IMR-90 (cell line): ENCODE measurements around the gene MRPL1. TPM values are rescaled to one million over a fixed set of nuclear protein-coding genes. Genes with fewer than 3 reads are reported as not detected.
A peak's percentile ranks its signal among the peaks of the same experiment; 100 is the strongest.

Source experiments
- ATAC-seq: fragments of 200-7000 bp; cut with Tn5 transposase; 2 replicates; pipeline ENCODE4 v1.9.1; 2020; ENCODE audit warnings: low read depth, mild to moderate bottlenecking, moderate library complexity
- BruUV-seq: library from RNA; stranded (reverse); fragments of 400-500 nt; replicated peaks from 2 replicates; lab custom pipeline; 2021; lab: Mats Ljungman, UMichigan
- CTCF ChIA-PET: fragments of 300-600 bp; formaldehyde crosslinking; extraction: SDS; loops from one replicate; lab custom pipeline; 2021; ENCODE audit warnings: antibody characterized with exemption; lab: Yijun Ruan, JAX
- POLR2A ChIA-PET: fragments of 300-600 bp; sonication (Branson Sonifier 250); formaldehyde crosslinking; loops from one replicate; lab custom pipeline; 2022; ENCODE audit warnings: antibody characterized with exemption; ENCODE audit not compliant: unreplicated experiment; lab: Charles Lee
- DNase-seq: peaks from one replicate; pipeline ENCODE4 v3.0.0; 2013
- H2AFZ ChIP-seq: replicated peaks from 2 replicates; pipeline ENCODE3; 2013; ENCODE audit warnings: low read length, mild to moderate bottlenecking; ENCODE audit not compliant: poor library complexity
- H2AK5ac ChIP-seq: 2 replicates; pipeline ENCODE4 v1.6.1; 2013; ENCODE audit warnings: low read depth, low read length, inconsistent platforms
- H2AK9ac ChIP-seq: replicated peaks from 2 replicates; pipeline ENCODE3; 2013; ENCODE audit warnings: mild to moderate bottlenecking, low read depth, low read length, moderate library complexity; ENCODE audit not compliant: poor library complexity
- H2BK120ac ChIP-seq: 2 replicates; pipeline ENCODE4 v1.6.1; 2013; ENCODE audit warnings: low read depth, low read length, inconsistent platforms
- H2BK15ac ChIP-seq: 3 replicates; pipeline ENCODE4 v1.6.1; 2013; ENCODE audit warnings: low read depth, low read length, inconsistent platforms
- H2BK20ac ChIP-seq: 2 replicates; pipeline ENCODE4 v1.6.1; 2013; ENCODE audit warnings: low read depth, mild to moderate bottlenecking, inconsistent platforms, low read length, moderate library complexity
- H2BK5ac ChIP-seq: 2 replicates; pipeline ENCODE4 v1.6.1; 2013; ENCODE audit warnings: mild to moderate bottlenecking, low read depth, low read length, inconsistent platforms; ENCODE audit not compliant: poor library complexity, severe bottlenecking
- H3K14ac ChIP-seq: replicated peaks from 2 replicates; pipeline ENCODE4 v1.6.1; 2013; ENCODE audit warnings: low read depth, low read length, inconsistent platforms
- H3K18ac ChIP-seq: 2 replicates; pipeline ENCODE4 v1.6.1; 2013; ENCODE audit warnings: low read depth, low read length, control low read depth
- H3K23ac ChIP-seq: 2 replicates; pipeline ENCODE4 v1.6.1; 2013; ENCODE audit warnings: low read depth, low read length, inconsistent platforms
- H3K27ac ChIP-seq: 2 replicates; pipeline ENCODE4 v1.5.1; 2013; ENCODE audit warnings: mild to moderate bottlenecking, control low read depth, low read length; ENCODE audit not compliant: insufficient read depth
- H3K27me3 ChIP-seq: 2 replicates; pipeline ENCODE4 v1.6.1; 2013; ENCODE audit warnings: low read length; ENCODE audit not compliant: control insufficient read depth, insufficient read depth
- H3K36me3 ChIP-seq: 2 replicates; pipeline ENCODE4 v1.6.1; 2013; ENCODE audit warnings: low read length, mixed read lengths; ENCODE audit not compliant: control insufficient read depth, insufficient read depth
- H3K4ac ChIP-seq: 2 replicates; pipeline ENCODE4 v1.6.1; 2013; ENCODE audit warnings: low read depth, low read length, inconsistent platforms
- H3K4me1 ChIP-seq: 2 replicates; pipeline ENCODE4 v1.6.1; 2013; ENCODE audit warnings: low read length, mixed read lengths; ENCODE audit not compliant: control insufficient read depth, insufficient read depth
- H3K4me2 ChIP-seq: 2 replicates; pipeline ENCODE4 v1.6.1; 2013; ENCODE audit warnings: low read depth, mild to moderate bottlenecking, control low read depth, low read length, moderate library complexity
- H3K4me3 ChIP-seq: 2 replicates; pipeline ENCODE4 v1.5.1; 2013; ENCODE audit warnings: low read depth, mild to moderate bottlenecking, control low read depth, low read length, moderate library complexity; ENCODE audit not compliant: insufficient read depth
- H3K56ac ChIP-seq: 2 replicates; pipeline ENCODE4 v1.6.1; 2013; ENCODE audit warnings: low read length, inconsistent platforms; ENCODE audit not compliant: insufficient read depth; ENCODE audit errors: extremely low read depth
- H3K79me1 ChIP-seq, 2 experiments: 2 replicates each; pipeline ENCODE4 v1.6.1; 2013; ENCODE audit warnings: low read length in 2 of 2, inconsistent platforms in 1 of 2, low read depth in 1 of 2
- H3K9ac ChIP-seq: 2 replicates; pipeline ENCODE4 v1.6.1; 2013; ENCODE audit warnings: low read depth, low read length, control low read depth
- H3K9me1 ChIP-seq: 2 replicates; pipeline ENCODE4 v1.6.1; 2013; ENCODE audit warnings: low read length, inconsistent platforms; ENCODE audit not compliant: insufficient read depth
- H3K9me3 ChIP-seq: 2 replicates; pipeline ENCODE4 v1.6.1; 2013; ENCODE audit warnings: low read length; ENCODE audit not compliant: control insufficient read depth, insufficient read depth
- H4K20me1 ChIP-seq: 2 replicates; pipeline ENCODE4 v1.6.1; 2013; ENCODE audit warnings: low read length, inconsistent platforms; ENCODE audit not compliant: insufficient read depth
- H4K5ac ChIP-seq: 2 replicates; pipeline ENCODE4 v1.6.1; 2013; ENCODE audit warnings: mild to moderate bottlenecking, low read depth, low read length, control low read depth
- H4K8ac ChIP-seq, 2 experiments: 2 replicates each; pipeline ENCODE4 v1.6.1; 2013; ENCODE audit warnings: low read depth in 2 of 2, low read length in 2 of 2, control low read depth in 1 of 2, inconsistent platforms in 1 of 2
- H4K91ac ChIP-seq: 2 replicates; pipeline ENCODE4 v1.6.1; 2013; ENCODE audit warnings: low read depth, low read length, inconsistent platforms; ENCODE audit not compliant: insufficient read depth
- BHLHE40 ChIP-seq: fragments of 150-350 bp; IDR thresholded peaks from 2 replicates; pipeline ENCODE4 v1.6.1; 2016; ENCODE audit warnings: mild to moderate bottlenecking, low read depth, low read length
- CEBPB ChIP-seq: IDR thresholded peaks from 2 replicates; pipeline ENCODE4 v1.6.1; 2012; ENCODE audit warnings: low read depth, low read length, improper control_type of control experiment
- FOS ChIP-seq: fragments of 150-350 bp; IDR thresholded peaks from 2 replicates; pipeline ENCODE4 v1.6.1; 2016; ENCODE audit warnings: low read depth, low read length
- MAZ ChIP-seq: IDR thresholded peaks from 2 replicates; pipeline ENCODE4 v1.6.1; 2012; ENCODE audit warnings: low read depth, mild to moderate bottlenecking, low read length, improper control_type of control experiment, moderate library complexity, borderline replicate concordance
- RCOR1 ChIP-seq: IDR thresholded peaks from 2 replicates; pipeline ENCODE4 v1.6.1; 2012; ENCODE audit warnings: mild to moderate bottlenecking, low read length, improper control_type of control experiment; ENCODE audit not compliant: insufficient replicate concordance
- SMC3 ChIP-seq: fragments of 150-350 bp; IDR thresholded peaks from 2 replicates; pipeline ENCODE4 v1.6.1; 2016; ENCODE audit warnings: low read depth, mild to moderate bottlenecking, antibody characterized with exemption, low read length, moderate library complexity
- WGBS, 2 experiments: methylation state at CpG; one replicate each; pipeline versions ENCODE4 v1.1.5 to v1.1.7; 2013; ENCODE audit warnings: missing lambda C conversion rate in 2 of 2; ENCODE audit not compliant: insufficient read length in 1 of 2; ENCODE audit errors: extremely low coverage in 2 of 2; 5-methylcytosine and 5-hydroxymethylcytosine counted together
- dilution Hi-C: fragments of 300-500 bp; cut with HindIII; formaldehyde crosslinking; loops from one replicate; pipeline ENCODE4 v1.14.3; 2018; ENCODE audit warnings: low sequenced_read_pairs; ENCODE audit not compliant: unreplicated experiment
- in situ Hi-C: fragments of 300-500 bp; cut with MboI; formaldehyde crosslinking; loops from 3 replicates; pipeline ENCODE4 v1.14.3; 2019; ENCODE audit warnings: low sequenced_read_pairs, inconsistent platforms, mixed read lengths
- intact Hi-C: fragments of 100-400 bp; cut with micrococcal nuclease; formaldehyde crosslinking; loops from 2 replicates; pipeline ENCODE4 v1.10.0; 2022
- polyA plus RNA-seq, 3 experiments: library from polyadenylated mRNA; depleted of rRNA; stranded (reverse); fragments of >200 nt; gene quantifications; 2 replicates each; pipeline ENCODE4 v1.2.3, GENCODE V29; 2012; ENCODE audit warnings: low replicate concordance in 1 of 3
- total RNA-seq: library from RNA; depleted of rRNA; stranded (reverse); fragments of >200 nt; gene quantifications from 2 replicates; pipeline ENCODE4 v1.2.3, GENCODE V29; 2012

The MRPL1 gene
- total and polyA plus RNA-seq, 2 of the 4 experiments (the other 2 are of a cell fraction): 13.4 to 22.5 TPM

GRCh38 chr4:77927991-77928925, 65.6 kb downstream of the MRPL1 start:
- no peak overlapping the region for H2BK120ac ChIP-seq
- intact Hi-C loops: no loop called here
- no peak overlapping the region for H3K4ac ChIP-seq
- H3K79me1 ChIP-seq: peaks cover 2 to 22% of the 10 kb centered on the region in 2 experiments; a peak in 1 of 4 replicates
- H3K23ac ChIP-seq: no peak overlapping the region
- ATAC-seq (peak; percentile 21; the same call in 1 of the 2 replicates), DNase-seq (peak; percentile 68)
- 0 out of 2 replicates have a peak, but pooled peaks cover 2% of the 10 kb centered on the region for H3K9me3 ChIP-seq
- H2BK15ac ChIP-seq: no peak overlapping the region
- H3K27ac ChIP-seq: no peak overlapping the region
- dilution Hi-C loops: no loop called here
- 0 out of 2 replicates have a peak overlapping the region, but pooled peaks have one; percentile 37 for H3K4me2 ChIP-seq
- no peaks in the 10 kb centered on the region for H4K20me1 ChIP-seq
- H4K5ac ChIP-seq: no peak overlapping the region
- no peak overlapping the region for H2BK20ac ChIP-seq
- H3K4me3 ChIP-seq: no peak overlapping the region
- no peak overlapping the region for H4K8ac ChIP-seq
- H3K4me1 ChIP-seq: peaks cover 12% of the 10 kb centered on the region
- no peak overlapping the region for H2AK9ac ChIP-seq
- peaks cover 25% of the 10 kb centered on the region for H3K9me1 ChIP-seq
- H2AFZ ChIP-seq: no peak overlapping the region
- no peak overlapping the region for H3K18ac ChIP-seq
- H3K14ac ChIP-seq: no peak overlapping the region
- no peaks in the 10 kb centered on the region for H3K36me3 ChIP-seq
- no peak overlapping the region for H2BK5ac ChIP-seq
- TF ChIP-seq FOS: peak; percentile 23; the same call in 1 of the 2 replicates
- peak; percentile 4; the same call in 1 of the 2 replicates for TF ChIP-seq CEBPB
- TF ChIP-seq RCOR1: no peak
- TF ChIP-seq MAZ: no peak
- TF ChIP-seq SMC3: no peak
- no peak for TF ChIP-seq BHLHE40
- H4K91ac ChIP-seq: no peak overlapping the region
- H2AK5ac ChIP-seq: no peak overlapping the region
- H3K27me3 ChIP-seq: no peaks in the 10 kb centered on the region
- in situ Hi-C loops: no loop called here
- ChIA-PET CTCF (interaction anchor here (0.6 kb wide), 1 partner anchor 641 kb away, joined by 3 read pairs; no protein-coding TSS in a partner anchor), POLR2A (no interaction called here)
- no CpG with 5 or more reads among the region's 1 CpG for WGBS, 2 experiments
- no TSS peak for BruUV-seq
- H3K56ac ChIP-seq: no peak overlapping the region
- H3K9ac ChIP-seq: no peak overlapping the region
